DMS 273 (cell line): Measurements from ENCODE around the gene GBF1.
"Not testable (repeated sequence)": the region's sequence is repeated elsewhere in the genome, so short reads cannot be mapped to it uniquely, and the experiment has no call there.

Source experiments
- DNase-seq: peaks from one replicate; lab custom pipeline; 2025; ENCODE audit not compliant: unreplicated experiment; lab: John Stamatoyannopoulos, UW

Gene GBF1

DNA sequence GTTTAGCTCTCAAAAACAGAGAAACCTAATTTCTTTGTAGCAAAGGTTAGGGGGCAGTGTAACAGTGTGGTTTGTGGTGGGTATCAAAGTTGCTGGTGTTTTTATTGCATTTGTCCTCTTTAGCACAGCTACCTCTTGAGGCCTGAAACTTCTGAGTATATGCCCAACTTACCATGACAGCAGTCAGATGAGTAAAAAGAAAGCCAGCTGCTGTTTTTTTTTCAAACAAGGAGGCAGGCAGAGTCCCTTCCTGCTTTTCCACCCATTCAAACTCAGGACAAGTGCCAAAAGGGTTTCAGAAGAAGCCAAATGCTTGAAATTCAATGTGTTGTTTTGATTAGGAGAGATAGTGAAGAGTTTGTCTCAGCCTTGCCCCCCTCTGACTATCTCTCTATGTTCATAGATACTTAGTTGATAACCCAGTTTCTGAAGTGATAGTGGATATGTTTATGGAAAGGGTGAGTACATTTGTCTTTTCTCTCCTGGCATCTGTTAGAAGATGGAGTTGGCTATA lies 23.1 kb downstream of the GBF1 start:
- DNase-seq, result peak; percentile 52

DNA sequence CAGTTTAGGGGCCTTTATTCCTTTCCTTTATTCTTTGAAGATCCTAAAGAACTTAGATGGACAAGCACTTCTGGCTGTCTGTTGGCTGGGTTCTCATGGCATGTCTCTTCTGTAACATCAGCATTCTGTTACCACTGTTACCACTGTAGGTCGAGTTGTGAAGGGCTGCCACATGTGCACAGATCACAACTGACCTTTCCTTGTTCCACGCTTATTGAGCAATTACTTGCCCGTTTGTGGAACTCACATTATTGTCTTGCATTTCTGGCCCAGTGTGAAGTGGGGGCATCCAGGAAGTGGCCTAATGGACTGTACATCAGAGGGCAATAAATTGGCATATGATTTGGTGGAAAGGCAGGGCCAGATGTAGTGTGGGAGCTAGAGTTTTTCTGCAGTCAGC lies 23.7 kb downstream of the GBF1 start:
- DNase-seq, result peak; percentile 19

- no peak for DNase-seq
These were observed 28.7 kb downstream of the GBF1 start for GRCh38 chr10:102274062-102274461.

- DNase-seq, result no peak
These were observed 30.0 kb downstream of the GBF1 start for GRCh38 chr10:102275343-102275742.

GRCh38 chr10:102279104-102279503 lies 33.8 kb downstream of the GBF1 start:
- DNase-seq, result no peak

DNA sequence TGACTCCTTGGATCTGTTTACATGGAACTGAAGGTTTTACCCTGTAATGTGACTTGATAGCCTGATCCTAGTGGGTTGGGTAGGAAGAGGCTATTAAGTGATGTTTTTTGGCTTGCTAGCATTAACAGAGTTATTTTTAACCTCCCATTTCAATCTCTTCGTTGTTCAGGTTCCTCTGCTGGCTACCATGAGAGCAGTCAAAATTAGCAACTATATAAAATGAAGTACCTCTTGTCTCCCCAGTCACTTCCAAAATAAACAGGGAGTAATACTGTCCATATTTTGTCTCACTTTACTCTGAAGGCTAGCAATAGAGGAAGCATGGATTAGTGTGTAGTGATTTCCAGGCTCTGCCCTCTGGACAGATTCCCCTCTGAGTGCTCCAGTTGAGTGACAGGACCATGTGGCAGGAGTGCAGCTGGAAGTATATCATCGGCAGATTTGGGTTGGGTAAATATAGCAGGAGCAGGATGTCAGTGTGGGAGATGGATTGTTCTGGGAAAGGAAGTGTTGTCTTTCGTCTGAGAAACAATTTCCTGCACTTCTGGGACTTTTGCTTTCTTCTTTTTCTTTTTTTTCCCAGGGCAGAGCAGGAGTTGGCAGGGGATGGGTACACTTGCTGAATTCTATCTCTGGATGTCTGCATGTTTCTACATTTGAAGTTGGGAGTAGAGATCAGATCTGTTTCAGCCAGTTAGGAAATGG lies 35.2 kb downstream of the GBF1 start:
- DNase-seq, result peak; percentile 74

DNA sequence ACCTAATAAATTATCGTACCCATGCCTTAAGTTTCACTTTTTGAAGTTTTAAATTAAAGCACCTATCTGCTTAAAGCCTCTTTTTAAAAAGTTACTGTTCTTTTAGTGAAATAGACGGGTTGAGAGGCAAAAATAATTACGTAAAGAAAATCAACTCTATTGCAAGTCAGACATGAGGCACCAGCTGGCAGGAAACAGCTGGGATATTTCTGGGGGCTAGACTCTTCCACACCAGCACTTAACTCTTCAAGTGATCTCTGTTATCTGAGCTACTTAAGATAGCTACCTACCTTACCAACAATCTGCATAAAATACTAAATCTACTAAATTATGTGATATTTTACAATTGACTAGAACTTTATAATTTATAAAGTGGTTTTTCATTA lies 35.8 kb downstream of the GBF1 start:
- DNase-seq, result peak; percentile 67

DNA sequence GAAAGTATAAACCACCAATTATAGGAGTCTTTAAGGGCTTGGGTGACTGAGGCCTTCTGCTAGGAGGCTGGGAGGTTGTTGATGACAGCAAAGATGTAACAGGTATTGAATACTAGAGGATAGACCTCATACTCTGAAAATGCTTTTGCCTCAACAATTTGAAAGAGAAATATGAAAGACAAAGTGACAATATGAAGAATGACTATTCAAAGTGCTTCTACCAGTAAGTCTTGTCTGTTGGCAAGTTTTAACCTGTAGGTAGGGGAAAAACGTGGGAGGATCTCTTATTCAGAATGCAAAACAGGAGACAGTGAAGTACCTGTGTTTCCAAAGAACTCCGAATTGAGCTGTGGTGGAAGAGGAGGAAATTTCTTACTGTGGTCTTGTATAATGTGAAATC lies 38.2 kb downstream of the GBF1 start:
- no peak for DNase-seq

DNA sequence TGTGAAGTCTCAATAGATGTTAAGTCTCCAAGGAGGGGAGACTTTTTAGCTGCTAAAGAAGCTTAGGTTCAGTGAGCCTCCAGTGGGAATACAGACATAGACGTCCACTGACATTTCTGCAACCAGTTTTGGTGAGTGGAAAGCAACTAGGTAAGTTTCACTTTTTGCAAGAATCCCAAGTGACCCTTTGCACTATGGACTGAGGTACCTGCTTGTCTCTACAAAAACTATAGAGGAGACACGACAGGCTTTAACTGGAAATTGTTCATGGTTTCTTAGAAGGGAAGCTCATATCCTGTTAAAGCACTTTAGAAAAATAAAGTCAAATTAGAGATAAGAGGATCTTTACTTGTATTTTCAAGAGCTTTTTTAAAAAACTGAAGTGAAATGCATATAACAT lies 38.6 kb downstream of the GBF1 start:
- DNase-seq, result no peak

DNA sequence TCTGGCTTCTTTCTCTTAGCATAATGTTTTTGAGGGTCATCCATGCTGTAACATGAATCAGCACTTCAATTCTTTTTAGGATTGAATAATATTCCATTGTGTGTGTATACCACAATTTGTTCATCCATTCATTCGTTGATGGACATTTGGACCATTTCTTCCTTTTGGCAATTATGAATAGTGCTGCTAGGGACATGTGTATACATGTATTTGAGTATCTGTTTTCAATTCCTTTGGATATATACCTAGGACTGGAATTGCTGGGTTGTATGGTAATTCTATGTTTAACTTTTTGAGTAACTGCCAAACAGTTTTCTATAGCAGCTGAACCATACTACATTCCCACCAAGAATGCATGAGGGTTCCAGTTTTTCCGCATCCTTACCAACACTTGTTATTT lies 39.2 kb downstream of the GBF1 start:
- DNase-seq, result no peak

GRCh38 chr10:102285133-102285532 lies 39.8 kb downstream of the GBF1 start:
- no peak for DNase-seq

- DNase-seq, result no peak
These were observed 40.9 kb downstream of the GBF1 start for GRCh38 chr10:102286216-102286615.

GRCh38 chr10:102287538-102287937 lies 42.2 kb downstream of the GBF1 start:
- DNase-seq, result no peak

DNA sequence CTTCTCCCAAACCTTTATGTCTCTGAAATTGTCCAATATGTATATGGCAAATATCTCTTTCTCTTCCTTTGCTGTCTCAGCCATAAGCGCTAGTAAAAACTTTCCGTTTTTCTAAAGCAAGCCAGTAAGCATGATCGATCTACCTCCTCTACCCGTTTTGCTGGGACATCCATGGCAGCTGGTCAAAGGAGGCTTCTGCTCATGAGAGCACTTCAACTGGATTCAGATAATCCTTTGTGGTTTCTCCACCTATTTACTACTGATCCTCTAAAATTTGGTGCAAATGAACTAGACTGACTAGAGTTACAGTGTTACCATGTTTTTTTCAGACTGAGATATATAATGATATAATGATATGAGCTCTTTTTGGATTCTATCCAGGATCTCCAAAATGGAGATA lies 42.7 kb downstream of the GBF1 start:
- DNase-seq, result no peak

DNA sequence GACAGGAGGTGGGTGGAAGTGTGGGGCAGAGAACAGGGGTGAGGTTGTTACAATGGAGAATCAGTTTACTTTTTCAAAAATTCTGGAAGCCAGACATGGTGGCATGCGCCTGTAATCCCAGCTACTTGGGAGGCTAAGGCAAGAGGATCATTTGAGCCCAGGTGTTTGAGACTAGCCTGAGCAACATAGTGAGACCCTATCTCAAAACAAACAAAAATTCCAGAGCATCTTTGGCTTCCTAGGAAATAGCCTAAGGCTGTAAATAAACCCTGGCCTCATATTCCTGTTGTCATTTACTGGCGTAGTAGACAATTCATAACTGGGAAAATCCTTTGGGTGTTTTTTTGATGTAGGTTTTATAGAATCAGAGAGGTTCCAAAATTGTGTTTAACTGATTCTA lies 44.0 kb downstream of the GBF1 start:
- DNase-seq, result no peak

GRCh38 chr10:102289840-102290239 lies 44.5 kb downstream of the GBF1 start:
- DNase-seq, result no peak

GRCh38 chr10:102291221-102291905 lies 46.0 kb downstream of the GBF1 start:
- peak; percentile 74 for DNase-seq

DNA sequence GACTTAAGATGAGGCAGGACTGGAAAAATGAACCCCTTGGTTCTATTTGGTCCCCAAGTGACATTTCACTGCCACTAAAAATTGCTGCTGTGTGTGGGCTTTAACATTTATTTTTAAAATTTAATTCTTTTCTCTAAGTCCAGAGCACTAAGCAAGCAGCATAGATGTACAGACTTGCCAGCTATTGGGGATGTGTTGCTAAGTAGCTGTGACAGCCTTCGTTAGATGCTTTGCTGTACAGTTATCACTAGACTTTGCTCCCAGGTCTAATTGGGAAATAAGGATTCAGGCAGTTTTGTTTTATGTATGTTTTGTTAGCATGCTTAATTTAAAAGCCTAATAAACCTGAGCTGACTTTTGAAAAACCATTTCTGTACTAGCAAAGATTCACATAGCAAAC lies 51.8 kb downstream of the GBF1 start:
- DNase-seq, result no peak

- DNase-seq, result no peak
These were observed 53.6 kb downstream of the GBF1 start for GRCh38 chr10:102298899-102299298.

GRCh38 chr10:102299873-102300272 lies 54.5 kb downstream of the GBF1 start:
- DNase-seq, result no peak

DNA sequence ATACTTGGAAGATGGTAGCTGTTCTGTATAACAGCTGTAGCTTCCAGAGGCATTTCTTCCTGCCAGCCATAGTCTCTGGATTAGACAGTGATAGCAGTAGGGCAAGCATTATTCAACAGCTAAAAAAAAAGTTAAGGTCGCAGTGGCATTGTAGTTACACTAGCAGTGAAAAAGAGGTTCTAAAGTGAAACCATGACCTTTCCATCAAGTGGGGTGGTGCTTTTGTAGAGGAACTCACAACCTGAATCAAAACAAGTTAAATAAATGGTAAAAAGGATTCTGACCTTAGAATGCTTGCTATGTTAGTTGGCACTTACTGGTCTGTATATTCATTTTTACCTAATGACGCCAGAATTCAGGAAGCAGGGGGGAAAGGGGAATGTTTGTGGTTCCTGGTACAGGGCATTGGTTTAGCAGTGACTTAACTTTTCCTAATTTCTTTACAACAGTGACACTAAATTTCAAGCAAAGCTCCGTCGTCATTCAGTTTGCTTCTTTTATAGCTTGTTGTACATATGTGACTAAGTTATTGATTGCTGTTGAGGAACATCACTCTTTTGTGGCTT lies 55.0 kb downstream of the GBF1 start:
- DNase-seq, result no peak

DNA sequence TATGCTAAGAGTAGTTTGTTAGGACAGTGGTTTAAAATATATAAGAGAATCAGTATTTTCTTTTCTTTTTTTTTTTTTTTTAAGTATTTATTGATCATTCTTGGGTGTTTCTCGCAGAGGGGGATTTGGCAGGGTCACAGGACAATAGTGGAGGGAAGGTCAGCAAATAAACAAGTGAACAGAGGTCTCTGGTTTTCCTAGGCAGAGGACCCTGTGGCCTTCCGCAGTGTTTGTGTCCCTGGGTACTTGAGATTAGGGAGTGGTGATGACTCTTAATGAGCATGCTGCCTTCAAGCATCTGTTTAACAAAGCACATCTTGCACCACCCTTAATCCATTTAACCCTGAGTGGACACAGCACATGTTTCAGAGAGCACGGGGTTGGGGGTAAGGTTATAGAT lies 55.6 kb downstream of the GBF1 start:
- not testable (repeated sequence) for DNase-seq
